ENCODE data around the gene DLK2.

GRCh38 chr6:43428874-43429273 lies 26.5 kb downstream of the DLK2 start:
- no peak for TF ChIP-seq EZH2 (IDR thresholded peaks at IDR 0.05; ENCODE audit: insufficient read depth, poor library complexity, severe bottlenecking)
- no peak for TF ChIP-seq EZH2phosphoT487 (IDR thresholded peaks at IDR 0.05; ENCODE audit: insufficient read depth, low read depth)
